Measurements from ENCODE around the gene CEACAM21.

DNA sequence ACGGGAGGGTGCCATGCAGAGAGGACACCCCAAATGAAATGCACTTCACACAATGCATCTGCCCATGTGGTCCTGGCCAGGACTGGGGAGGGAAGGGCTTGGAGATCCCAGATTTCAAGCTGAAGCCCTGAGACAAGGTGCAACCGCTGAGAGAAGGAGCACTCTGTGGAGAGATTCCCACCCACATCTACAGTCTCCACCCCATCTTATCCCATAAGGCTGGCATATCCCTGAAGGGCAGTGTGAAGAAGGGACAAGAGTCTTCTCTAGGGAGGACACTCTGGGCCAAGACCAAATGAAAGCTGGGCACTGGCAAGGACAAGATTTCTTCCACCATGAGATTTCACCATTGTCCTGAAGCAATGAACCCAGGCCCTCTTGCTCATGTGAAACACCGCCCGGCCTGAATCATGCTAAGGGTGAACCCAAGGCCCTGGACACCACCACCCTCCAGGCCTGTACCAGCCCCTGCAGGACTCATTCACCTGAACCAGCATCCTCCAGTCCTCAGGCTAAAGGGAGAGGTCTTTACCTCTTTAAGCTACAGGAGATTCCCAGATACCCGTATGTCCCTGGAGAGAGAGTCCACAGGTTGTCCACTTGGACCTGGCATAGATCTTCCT lies 30.4 kb downstream of the CEACAM21 start:
- TF ChIP-seq POLR2A (IDR thresholded peaks at IDR 0.05) (no peak), POLR2AphosphoS5 (IDR thresholded peaks at IDR 0.05) (no peak), EP300 (IDR thresholded peaks at IDR 0.05) (no peak)
- TF ChIP-seq, protein P1, sequence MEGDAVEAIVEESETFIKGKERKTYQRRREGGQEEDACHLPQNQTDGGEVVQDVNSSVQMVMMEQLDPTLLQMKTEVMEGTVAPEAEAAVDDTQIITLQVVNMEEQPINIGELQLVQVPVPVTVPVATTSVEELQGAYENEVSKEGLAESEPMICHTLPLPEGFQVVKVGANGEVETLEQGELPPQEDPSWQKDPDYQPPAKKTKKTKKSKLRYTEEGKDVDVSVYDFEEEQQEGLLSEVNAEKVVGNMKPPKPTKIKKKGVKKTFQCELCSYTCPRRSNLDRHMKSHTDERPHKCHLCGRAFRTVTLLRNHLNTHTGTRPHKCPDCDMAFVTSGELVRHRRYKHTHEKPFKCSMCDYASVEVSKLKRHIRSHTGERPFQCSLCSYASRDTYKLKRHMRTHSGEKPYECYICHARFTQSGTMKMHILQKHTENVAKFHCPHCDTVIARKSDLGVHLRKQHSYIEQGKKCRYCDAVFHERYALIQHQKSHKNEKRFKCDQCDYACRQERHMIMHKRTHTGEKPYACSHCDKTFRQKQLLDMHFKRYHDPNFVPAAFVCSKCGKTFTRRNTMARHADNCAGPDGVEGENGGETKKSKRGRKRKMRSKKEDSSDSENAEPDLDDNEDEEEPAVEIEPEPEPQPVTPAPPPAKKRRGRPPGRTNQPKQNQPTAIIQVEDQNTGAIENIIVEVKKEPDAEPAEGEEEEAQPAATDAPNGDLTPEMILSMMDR (IDR thresholded peaks at IDR 0.05), result no peak
